Activated T-helper 1 cell treated with anti-CD3 and anti-CD28 coated beads, Interleukin-12 subunit alpha, Interleukin-12 subunit beta, Interleukin-2, Interleukin-4 antibody, amounts not matched to agents 30 ng/mL and 10 ng/mL and 1 ng/mL, durations not matched to agents 14 hours and 24 hours and 36 hours (primary cell): Measurements from ENCODE around the gene DIS3L2. TPM values are rescaled to one million over a fixed set of nuclear protein-coding genes. Genes with fewer than 3 reads are reported as not detected.
"Not testable (repeated sequence)": the region's sequence is repeated elsewhere in the genome, so short reads cannot be mapped to it uniquely, and the experiment has no call there.

Source experiments
- DNase-seq: peaks from one replicate; pipeline ENCODE4 v3.0.0; 2021; ENCODE audit warnings: low spot score
- H3K27ac Mint-ChIP-seq: one replicate; pipeline ENCODE4 v1.8.0; 2021; ENCODE audit warnings: mild to moderate bottlenecking, mixed read lengths
- H3K27me3 Mint-ChIP-seq: one replicate; pipeline ENCODE4 v1.8.0; 2022; ENCODE audit warnings: mild to moderate bottlenecking, moderate library complexity, mixed read lengths; ENCODE audit not compliant: insufficient read depth
- H3K36me3 Mint-ChIP-seq: one replicate; pipeline ENCODE4 v1.8.0; 2021; ENCODE audit warnings: low read depth, mixed read lengths
- H3K4me1 Mint-ChIP-seq: one replicate; pipeline ENCODE4 v1.8.0; 2021; ENCODE audit warnings: low read depth, mixed read lengths
- H3K4me3 Mint-ChIP-seq: one replicate; pipeline ENCODE4 v1.8.0; 2021; ENCODE audit warnings: mild to moderate bottlenecking, moderate library complexity, mixed read lengths
- H3K9me3 Mint-ChIP-seq: one replicate; pipeline ENCODE4 v1.8.0; 2021; ENCODE audit warnings: mixed read lengths
- intact Hi-C: fragments of 100-400 bp; cut with micrococcal nuclease; formaldehyde crosslinking; loops from one replicate; pipeline ENCODE4 v1.15.1; 2024
- total RNA-seq: library from RNA; stranded (reverse); gene quantifications from 2 replicates; pipeline ENCODE4 v1.2.3, GENCODE V29; 2022

Gene DIS3L2
- total RNA-seq, 1 donor from 2014 or later = 27.9 TPM

DNA sequence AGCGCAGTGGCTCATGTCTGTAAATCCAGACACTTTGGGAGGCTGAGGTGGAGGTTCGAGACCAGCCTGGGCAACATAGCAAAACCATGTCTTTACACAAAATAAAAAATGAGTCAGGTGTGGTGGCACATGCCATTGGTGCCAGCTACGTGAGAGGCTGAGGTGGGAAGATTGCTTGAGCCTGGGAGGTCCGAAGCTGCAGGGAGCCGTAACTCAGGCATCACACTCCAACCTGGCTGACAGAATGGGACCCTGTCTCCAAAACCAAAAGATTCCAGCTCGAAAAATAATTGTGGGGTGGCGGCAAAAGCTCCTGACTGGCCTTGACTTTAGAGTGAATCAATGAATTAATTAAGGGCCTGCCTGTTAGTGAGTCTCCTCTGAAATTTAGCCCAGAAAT, 415.8 kb downstream of the DIS3L2 start:
- Mint-ChIP-seq H3K9me3 (no peaks in the 10 kb centered on the region), H3K4me1 (no peaks in the 10 kb centered on the region), H3K27me3 (peaks cover 6% of the 10 kb centered on the region), H3K36me3 (no peaks in the 10 kb centered on the region), H3K27ac (no peak overlapping the region), H3K4me3 (no peak overlapping the region)
- intact Hi-C loops = no loop called here
- DNase-seq = no peak

GRCh38 chr2:232377841-232378734, 416.6 kb downstream of the DIS3L2 start:
- Mint-ChIP-seq H3K4me3 (no peak overlapping the region), H3K4me1 (no peaks in the 10 kb centered on the region), H3K36me3 (no peaks in the 10 kb centered on the region), H3K27me3 (peaks cover 11% of the 10 kb centered on the region), H3K9me3 (no peaks in the 10 kb centered on the region), H3K27ac (no peak overlapping the region)
- no peak for DNase-seq
- intact Hi-C loops = no loop called here

DNA sequence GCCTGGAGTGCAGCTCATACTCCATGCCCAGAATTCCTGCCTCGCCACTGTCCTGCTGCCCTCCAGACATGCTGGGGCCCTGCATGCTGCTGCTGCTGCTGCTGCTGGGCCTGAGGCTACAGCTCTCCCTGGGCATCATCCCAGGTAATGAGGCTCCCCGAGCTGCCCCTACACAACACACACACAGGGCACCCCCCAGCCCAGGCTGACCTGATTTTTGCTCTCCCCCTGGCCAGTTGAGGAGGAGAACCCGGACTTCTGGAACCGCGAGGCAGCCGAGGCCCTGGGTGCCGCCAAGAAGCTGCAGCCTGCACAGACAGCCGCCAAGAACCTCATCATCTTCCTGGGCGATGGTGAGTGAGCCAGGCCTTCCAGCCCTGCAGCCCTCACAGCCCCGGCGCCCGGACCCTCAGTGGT, 417.2 kb downstream of the DIS3L2 start, which contains the start of gene ALPP:
TSS of gene ALPP (plus strand) at position 17 of the 417 bp plus-strand sequence. CDS start at position 69, 52 bp downstream.
- H3K27me3 Mint-ChIP-seq = peaks cover 17% of the 10 kb centered on the region
- H3K36me3 Mint-ChIP-seq, H3K4me3 Mint-ChIP-seq, H3K9me3 Mint-ChIP-seq, H3K27ac Mint-ChIP-seq, H3K4me1 Mint-ChIP-seq, DNase-seq, intact Hi-C loops: not testable (repeated sequence)

DNA sequence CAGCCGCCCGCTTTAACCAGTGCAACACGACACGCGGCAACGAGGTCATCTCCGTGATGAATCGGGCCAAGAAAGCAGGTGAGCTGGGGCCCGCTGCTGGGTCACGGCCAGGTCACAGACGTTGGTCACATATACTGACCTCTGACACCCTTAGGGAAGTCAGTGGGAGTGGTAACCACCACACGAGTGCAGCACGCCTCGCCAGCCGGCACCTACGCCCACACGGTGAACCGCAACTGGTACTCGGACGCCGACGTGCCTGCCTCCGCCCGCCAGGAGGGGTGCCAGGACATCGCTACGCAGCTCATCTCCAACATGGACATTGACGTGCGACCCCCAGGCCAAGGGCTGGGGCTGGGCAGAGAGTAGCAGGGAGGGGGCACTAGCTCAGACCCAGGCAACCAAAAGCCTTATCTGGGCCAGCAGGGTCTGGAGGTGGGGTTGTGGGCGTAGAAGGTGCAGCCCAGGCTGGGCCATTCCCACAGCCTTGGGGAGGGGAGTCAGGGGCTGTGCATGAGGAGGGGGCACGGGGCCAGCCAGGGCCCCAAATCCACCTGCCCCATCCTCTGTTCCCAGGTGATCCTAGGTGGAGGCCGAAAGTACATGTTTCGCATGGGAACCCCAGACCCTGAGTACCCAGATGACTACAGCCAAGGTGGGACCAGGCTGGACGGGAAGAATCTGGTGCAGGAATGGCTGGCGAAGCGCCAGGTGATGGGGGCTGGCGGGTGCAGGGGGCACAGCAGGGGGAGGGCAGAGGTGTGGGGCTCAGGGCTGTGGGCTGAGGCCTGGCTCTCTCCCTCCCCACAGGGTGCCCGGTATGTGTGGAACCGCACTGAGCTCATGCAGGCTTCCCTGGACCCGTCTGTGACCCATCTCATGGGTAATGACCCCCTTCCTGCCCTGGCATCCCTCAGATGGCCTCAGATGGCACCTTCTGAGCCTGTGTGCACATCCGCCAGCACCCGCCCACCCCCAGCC, 418.4 kb downstream of the DIS3L2 start:
- H3K36me3 Mint-ChIP-seq, H3K4me3 Mint-ChIP-seq, H3K4me1 Mint-ChIP-seq, H3K27ac Mint-ChIP-seq, intact Hi-C loops, H3K9me3 Mint-ChIP-seq, DNase-seq: not testable (repeated sequence)
- H3K27me3 Mint-ChIP-seq = peaks cover 27% of the 10 kb centered on the region

DNA sequence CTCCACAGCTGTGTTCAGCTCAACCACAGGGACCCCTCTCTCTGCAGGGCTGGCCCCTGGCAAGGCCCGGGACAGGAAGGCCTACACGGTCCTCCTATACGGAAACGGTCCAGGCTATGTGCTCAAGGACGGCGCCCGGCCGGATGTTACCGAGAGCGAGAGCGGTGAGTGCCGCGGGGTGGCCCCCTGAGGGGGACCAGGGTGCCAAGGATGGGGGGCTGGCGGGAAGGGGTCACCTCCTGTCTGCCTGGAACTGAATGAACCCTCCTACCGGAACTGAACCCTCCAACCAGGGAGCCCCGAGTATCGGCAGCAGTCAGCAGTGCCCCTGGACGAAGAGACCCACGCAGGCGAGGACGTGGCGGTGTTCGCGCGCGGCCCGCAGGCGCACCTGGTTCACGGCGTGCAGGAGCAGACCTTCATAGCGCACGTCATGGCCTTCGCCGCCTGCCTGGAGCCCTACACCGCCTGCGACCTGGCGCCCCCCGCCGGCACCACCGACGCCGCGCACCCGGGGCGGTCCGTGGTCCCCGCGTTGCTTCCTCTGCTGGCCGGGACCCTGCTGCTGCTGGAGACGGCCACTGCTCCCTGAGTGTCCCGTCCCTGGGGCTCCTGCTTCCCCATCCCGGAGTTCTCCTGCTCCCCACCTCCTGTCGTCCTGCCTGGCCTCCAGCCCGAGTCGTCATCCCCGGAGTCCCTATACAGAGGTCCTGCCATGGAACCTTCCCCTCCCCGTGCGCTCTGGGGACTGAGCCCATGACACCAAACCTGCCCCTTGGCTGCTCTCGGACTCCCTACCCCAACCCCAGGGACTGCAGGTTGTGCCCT, 419.9 kb downstream of the DIS3L2 start:
- DNase-seq, H3K4me1 Mint-ChIP-seq, intact Hi-C loops, H3K4me3 Mint-ChIP-seq, H3K9me3 Mint-ChIP-seq, H3K36me3 Mint-ChIP-seq, H3K27ac Mint-ChIP-seq: not testable (repeated sequence)
- H3K27me3 Mint-ChIP-seq = peaks cover 42% of the 10 kb centered on the region

DNA sequence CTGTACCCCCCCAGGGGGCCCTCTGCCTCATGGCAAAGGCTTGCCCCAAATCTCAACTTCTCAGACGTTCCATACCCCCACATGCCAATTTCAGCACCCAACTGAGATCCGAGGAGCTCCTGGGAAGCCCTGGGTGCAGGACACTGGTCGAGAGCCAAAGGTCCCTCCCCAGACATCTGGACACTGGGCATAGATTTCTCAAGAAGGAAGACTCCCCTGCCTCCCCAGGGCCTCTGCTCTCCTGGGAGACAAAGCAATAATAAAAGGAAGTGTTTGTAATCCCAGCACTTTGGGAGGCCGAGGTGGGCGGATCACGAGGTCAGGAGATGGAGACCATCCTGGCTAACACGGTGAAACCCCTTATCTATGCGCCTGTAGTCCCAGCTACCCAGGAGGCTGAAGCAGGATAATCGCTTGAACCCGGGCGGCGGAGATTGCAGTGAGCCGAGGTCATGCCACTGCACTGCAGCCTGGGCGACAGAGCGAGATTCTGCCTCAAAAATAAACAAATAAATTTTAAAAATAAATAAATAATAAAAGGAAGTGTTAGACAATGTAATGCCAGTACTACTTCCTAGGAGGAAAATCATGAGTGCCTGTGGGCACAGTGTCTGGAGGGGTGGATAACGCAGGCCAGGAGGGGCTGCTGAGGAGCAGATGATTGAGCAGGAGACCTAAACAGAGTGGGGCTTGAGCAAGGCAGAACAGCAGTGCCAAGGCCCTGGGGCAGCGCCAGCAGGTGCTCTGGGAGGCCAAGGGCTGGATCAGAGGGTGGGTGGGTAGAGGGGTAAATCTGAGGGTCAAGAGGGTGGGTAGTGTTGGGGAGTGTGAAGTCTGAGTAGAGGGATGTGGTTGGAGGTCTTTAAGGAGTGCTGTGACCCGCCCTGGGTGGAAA, 421.1 kb downstream of the DIS3L2 start:
- no peaks in the 10 kb centered on the region for H3K4me1 Mint-ChIP-seq

DNA sequence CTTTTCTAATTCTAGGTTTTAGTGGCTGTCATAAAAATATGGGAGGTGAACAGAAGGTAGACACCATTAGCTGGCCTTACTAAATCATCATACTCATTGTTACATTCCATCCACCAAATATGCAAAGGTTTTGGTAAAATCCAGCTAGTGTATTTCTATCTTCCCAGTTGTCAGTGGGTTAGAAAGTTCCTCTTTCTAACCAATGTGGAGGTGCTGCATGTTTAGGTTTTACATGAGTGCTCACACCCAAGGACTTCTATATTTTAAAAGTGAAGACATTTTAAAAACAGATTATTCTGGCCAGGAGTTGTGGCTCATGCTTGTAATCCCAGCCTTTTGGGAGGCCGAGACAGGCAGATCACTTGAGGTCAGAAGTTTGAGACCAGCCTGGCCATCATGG, 423.0 kb downstream of the DIS3L2 start:
- Mint-ChIP-seq H3K4me1 (no peaks in the 10 kb centered on the region), H3K36me3 (no peaks in the 10 kb centered on the region), H3K27me3 (peaks cover 49% of the 10 kb centered on the region), H3K4me3 (no peak overlapping the region), H3K9me3 (no peaks in the 10 kb centered on the region), H3K27ac (no peak overlapping the region)
- intact Hi-C loops = no loop called here
- DNase-seq = no peak

More for the DNA sequence above, 421.1 kb downstream of the DIS3L2 start:
- H3K27me3 Mint-ChIP-seq = peaks cover 45% of the 10 kb centered on the region
- H3K27ac Mint-ChIP-seq = no peak overlapping the region
- no peaks in the 10 kb centered on the region for H3K36me3 Mint-ChIP-seq
- H3K9me3 Mint-ChIP-seq = no peaks in the 10 kb centered on the region
- no peak overlapping the region for H3K4me3 Mint-ChIP-seq
- intact Hi-C loops = no loop called here
- DNase-seq = no peak

- intact Hi-C loops, H3K9me3 Mint-ChIP-seq, H3K4me1 Mint-ChIP-seq, DNase-seq, H3K27ac Mint-ChIP-seq, H3K4me3 Mint-ChIP-seq, H3K36me3 Mint-ChIP-seq: not testable (repeated sequence)
- H3K27me3 Mint-ChIP-seq = peaks cover 54% of the 10 kb centered on the region
Observed at GRCh38 chr2:232385058-232385457, 423.5 kb downstream of the DIS3L2 start.

DNA sequence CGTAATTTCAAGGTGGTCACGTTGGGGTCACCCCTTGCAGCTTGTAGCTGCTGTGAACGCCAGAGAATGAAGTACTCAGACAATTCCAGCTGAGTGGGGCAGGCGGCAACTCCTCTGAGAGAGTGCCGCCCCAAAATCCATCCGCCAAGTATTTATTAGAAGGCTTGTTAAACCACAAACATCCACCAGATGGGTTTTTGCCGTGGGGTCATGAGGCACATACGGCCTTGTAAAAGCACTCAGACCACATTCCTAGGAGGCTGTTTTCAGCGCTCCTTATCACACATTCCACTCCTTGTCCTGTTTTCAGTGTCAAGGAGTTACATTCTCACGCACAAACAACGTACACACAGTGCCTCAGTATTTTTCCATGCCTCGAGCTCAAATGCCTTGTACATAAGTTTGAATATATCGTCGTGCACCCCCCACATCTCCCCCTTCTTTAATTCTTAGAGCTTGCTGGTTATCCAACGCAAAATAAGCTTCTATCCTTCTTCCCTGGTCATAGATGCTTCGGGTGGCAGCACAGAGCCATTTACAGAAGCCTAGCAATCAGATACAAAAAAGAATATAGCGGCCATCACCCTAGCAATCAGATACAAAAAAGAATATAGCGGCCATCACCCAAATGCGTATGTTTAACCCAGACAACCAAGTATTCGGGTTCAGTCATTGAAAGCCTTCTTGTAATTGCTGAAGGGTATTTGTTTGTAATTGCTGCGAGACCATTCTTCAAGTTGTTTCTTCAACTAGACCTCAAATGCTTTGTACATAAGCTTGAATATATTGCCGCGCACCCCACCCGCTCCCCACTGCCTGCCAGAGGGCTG, 424.4 kb downstream of the DIS3L2 start:
- no peaks in the 10 kb centered on the region for H3K4me1 Mint-ChIP-seq
- intact Hi-C loops = no loop called here
- H3K36me3 Mint-ChIP-seq = no peaks in the 10 kb centered on the region

DNA sequence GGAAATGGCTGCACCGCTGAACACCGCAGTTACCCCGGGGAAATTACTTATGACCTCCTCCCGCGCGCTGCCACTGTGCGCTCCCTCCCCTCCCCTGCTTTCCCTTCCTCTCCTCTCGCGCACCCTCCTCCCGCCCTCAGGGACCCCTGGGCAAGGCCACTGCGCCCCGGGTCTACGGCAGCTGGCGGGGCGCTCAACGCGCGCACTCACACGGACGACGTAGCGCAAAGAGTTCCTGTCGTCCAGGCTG, 424.9 kb downstream of the DIS3L2 start:
- Mint-ChIP-seq H3K4me3 (no peak overlapping the region), H3K36me3 (no peaks in the 10 kb centered on the region), H3K27ac (no peak overlapping the region), H3K4me1 (no peaks in the 10 kb centered on the region), H3K9me3 (no peaks in the 10 kb centered on the region), H3K27me3 (peaks cover 61% of the 10 kb centered on the region)
- intact Hi-C loops = no loop called here
- no peak for DNase-seq

More for the DNA sequence above, 424.4 kb downstream of the DIS3L2 start:
- peaks cover 59% of the 10 kb centered on the region for H3K27me3 Mint-ChIP-seq
- H3K4me3 Mint-ChIP-seq = no peak overlapping the region
- H3K9me3 Mint-ChIP-seq = no peaks in the 10 kb centered on the region
- H3K27ac Mint-ChIP-seq = no peak overlapping the region
- no peak for DNase-seq
